ENCODE data around the gene NIPBL. TPM values are rescaled to one million over a fixed set of nuclear protein-coding genes. Genes with fewer than 3 reads are reported as not detected.
"Not testable (repeated sequence)": the region's sequence is repeated elsewhere in the genome, so short reads cannot be mapped to it uniquely, and the experiment has no call there.

The NIPBL gene
- total RNA-seq, 2 donors from 2014 or later, result 49.7 to 53.2 TPM

DNA sequence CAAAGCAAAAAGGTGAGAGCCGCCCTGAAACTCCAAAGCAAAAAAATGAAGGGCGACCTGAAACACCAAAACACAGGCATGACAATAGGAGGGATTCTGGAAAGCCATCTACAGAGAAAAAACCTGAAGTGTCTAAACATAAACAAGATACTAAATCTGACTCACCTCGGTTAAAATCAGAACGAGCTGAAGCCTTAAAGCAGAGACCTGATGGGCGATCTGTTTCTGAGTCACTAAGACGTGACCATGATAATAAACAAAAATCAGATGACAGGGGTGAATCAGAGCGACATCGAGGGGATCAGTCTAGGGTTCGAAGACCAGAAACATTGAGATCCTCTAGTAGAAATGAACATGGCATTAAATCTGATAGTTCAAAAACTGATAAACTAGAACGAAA, 108.8 kb downstream of the NIPBL start:
- intact Hi-C loops (cut with DNase I, micrococcal nuclease), result no loop called here
- DNase-seq (no peak), ATAC-seq (no peak)

GRCh38 chr5:36988396-36988795, 111.8 kb downstream of the NIPBL start:
- DNase-seq, result no peak
- intact Hi-C loops (cut with DNase I, micrococcal nuclease), result no loop called here
- ATAC-seq, result no peak

GRCh38 chr5:36998578-36998977, 122.0 kb downstream of the NIPBL start:
- ATAC-seq (no peak), DNase-seq (no peak)
- intact Hi-C loops (cut with DNase I, micrococcal nuclease), result no loop called here

DNA sequence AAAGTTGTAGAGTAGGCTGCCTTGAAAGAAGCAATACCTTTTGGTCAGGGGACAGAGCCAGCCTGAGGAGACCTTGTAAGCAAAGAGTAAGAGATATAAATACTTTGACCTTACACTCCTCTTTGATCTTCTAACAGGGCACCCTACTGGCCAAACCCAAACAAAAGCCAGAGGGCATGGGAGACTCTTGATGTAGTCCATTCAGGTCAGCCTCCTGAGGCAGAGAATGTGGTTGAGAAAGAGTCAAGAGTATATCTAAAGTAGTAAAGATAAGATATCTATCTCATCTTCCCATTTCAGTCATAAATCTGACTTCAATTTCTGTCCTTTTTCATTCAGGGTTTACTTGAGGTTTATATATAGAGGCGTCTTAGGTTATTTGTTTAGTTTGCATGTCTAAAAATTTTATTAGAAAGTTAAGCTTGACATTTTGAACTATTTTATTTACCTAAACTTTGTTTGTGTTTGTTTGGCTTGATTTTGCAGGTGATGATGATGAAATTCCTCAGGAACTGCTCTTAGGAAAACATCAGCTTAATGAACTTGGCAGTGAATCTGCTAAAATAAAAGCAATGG, 125.7 kb downstream of the NIPBL start:
- DNase-seq (no peak), ATAC-seq (no peak)
- intact Hi-C loops (cut with DNase I, micrococcal nuclease), result loop anchor here in 1 of 2 donors (10.0 kb wide), 1 partner anchor 267 kb away; no protein-coding TSS in a partner anchor

- ATAC-seq (no peak), DNase-seq (no peak)
- intact Hi-C loops (cut with DNase I, micrococcal nuclease), result loop anchor here in 1 of 2 donors (10.0 kb wide), 1 partner anchor 270 kb away; no protein-coding TSS in a partner anchor
These were observed 128.7 kb downstream of the NIPBL start for GRCh38 chr5:37005252-37005651.

DNA sequence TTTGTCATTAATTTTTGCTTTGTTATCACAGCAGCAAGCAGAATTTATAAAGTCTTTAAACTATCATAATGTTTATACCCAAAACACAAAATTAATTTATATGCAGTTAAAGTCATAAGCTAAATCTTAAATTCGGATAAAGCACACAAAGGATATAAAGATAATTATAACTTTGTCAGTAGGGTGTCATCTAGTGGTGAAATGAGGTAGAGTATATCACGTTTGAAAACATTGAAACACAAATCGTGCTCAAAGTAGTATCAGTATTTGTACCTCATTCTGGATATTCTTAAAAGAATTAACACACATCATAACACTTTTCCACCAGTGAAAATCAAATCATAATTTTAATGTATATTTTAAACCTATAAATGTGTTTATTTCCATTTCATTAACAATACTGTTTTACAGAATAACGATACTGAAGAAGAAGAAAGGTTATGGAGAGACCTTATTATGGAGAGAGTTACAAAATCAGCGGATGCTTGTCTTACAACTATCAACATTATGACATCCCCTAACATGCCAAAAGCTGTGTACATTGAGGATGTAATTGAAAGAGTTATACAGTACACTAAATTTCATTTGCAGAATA, 129.5 kb downstream of the NIPBL start:
- intact Hi-C loops (cut with DNase I, micrococcal nuclease), result loop anchor here in 1 of 2 donors (10.0 kb wide), 1 partner anchor 271 kb away; no protein-coding TSS in a partner anchor
- no peak for ATAC-seq
- no peak for DNase-seq

DNA sequence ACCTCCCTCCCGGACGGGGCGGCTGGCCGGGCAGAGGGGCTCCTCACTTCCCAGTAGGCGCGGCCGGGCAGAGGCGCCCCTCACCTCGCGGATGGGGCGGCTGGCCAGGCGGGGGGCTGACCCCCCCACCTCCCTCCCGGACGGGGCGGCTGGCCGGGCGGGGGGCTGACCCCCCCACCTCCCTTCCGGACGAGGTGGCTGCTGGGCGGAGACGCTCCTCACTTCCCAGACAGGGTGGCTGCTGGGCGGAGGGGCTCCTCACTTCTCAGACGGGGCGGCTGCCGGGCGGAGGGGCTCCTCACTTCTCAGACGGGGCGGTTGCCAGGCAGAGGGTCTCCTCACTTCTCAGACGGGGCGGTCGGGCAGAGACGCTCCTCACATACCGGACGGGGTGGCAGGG, 136.6 kb downstream of the NIPBL start:
- ATAC-seq; intact Hi-C loops (cut with DNase I, micrococcal nuclease); DNase-seq: not testable (repeated sequence)

- intact Hi-C loops (cut with DNase I, micrococcal nuclease), result no loop called here
- no peak for DNase-seq
These were observed 137.8 kb downstream of the NIPBL start for GRCh38 chr5:37014321-37014720.

GRCh38 chr5:37015795-37016666, 139.5 kb downstream of the NIPBL start:
- DNase-seq (no peak), ATAC-seq (no peak)
- intact Hi-C loops (cut with DNase I, micrococcal nuclease), result no loop called here

More at GRCh38 chr5:37014321-37014720, 137.8 kb downstream of the NIPBL start:
- ATAC-seq, result no peak

DNA sequence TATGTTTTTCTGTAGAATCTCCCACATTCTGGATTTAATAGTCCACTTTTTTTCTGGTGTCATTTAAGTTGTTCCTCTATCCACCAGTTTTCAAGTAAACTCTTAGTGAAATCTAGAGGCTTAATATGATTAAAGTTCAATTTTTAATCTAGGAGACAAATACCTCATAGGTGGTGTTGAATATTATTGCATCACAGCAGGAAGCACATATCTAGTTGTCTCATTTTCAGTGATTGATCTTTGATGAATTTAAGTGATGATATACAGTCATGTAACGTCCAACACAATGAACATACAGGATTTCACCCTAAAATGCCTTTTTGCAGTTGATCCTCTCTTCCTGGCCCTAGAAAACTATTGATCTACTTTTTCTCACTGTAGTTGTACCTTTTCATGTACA, 152.3 kb downstream of the NIPBL start:
- ATAC-seq, result no peak
- intact Hi-C loops (cut with DNase I, micrococcal nuclease), result no loop called here
- DNase-seq, result no peak

GRCh38 chr5:37029436-37029835, 152.9 kb downstream of the NIPBL start:
- ATAC-seq, result no peak
- DNase-seq, result no peak
- intact Hi-C loops (cut with DNase I, micrococcal nuclease), result no loop called here

DNA sequence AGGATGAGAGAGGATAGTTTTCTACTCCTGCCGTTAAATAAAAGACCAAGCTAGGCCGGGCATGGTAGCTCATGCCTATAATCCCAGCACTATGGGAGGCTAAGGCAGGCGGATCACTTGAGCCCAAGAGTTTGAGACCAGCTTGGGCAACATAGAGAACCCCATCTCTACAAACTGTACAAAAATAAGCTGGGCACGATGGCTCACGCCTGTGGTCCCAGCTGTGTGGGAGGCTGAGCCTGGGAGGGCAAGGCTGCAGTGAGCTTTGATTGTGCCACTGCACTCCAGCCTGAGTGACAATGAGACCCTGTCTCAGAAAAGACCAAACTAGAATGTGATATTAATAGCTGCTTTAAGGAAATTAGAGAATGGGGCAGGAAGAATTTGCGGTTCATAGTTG, 158.4 kb downstream of the NIPBL start:
- intact Hi-C loops (cut with DNase I, micrococcal nuclease), result no loop called here
- ATAC-seq (no peak), DNase-seq (no peak)

DNA sequence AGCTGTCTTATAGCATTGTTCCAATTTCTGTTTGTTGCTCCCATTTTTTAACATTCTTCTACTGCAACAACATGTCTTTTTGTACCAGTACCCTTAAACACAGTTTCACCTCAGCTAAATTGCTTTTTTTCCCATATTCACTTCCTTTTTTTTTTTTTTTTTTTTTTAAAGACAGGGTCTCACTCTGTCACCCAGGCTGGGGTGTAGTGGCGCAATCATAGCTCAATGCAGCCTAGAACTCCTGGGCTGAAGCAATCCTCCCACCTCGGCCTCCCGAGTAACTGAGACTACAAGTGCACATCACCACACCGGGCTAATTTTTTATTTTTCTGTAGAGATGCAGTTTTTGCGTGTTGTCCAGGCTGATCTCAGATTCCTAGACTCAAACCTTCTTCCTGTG, 161.3 kb downstream of the NIPBL start:
- intact Hi-C loops (cut with DNase I, micrococcal nuclease), result no loop called here
- DNase-seq (no peak), ATAC-seq (no peak)

GRCh38 chr5:37039824-37040223, 163.3 kb downstream of the NIPBL start:
- no peak for ATAC-seq
- intact Hi-C loops (cut with DNase I, micrococcal nuclease), result no loop called here
- DNase-seq, result no peak

- peak; percentile 75 for ATAC-seq
- intact Hi-C loops (cut with DNase I, micrococcal nuclease), result no loop called here
- DNase-seq, result no peak
These were observed 167.1 kb downstream of the NIPBL start for GRCh38 chr5:37043693-37044092.

- ATAC-seq, result no peak
- DNase-seq, result no peak
- intact Hi-C loops (cut with DNase I, micrococcal nuclease), result no loop called here
These were observed 167.6 kb downstream of the NIPBL start for GRCh38 chr5:37044120-37044519.

- intact Hi-C loops (cut with DNase I, micrococcal nuclease), result no loop called here
- DNase-seq (no peak), ATAC-seq (no peak)
These were observed 169.1 kb downstream of the NIPBL start for GRCh38 chr5:37045703-37046102.

DNA sequence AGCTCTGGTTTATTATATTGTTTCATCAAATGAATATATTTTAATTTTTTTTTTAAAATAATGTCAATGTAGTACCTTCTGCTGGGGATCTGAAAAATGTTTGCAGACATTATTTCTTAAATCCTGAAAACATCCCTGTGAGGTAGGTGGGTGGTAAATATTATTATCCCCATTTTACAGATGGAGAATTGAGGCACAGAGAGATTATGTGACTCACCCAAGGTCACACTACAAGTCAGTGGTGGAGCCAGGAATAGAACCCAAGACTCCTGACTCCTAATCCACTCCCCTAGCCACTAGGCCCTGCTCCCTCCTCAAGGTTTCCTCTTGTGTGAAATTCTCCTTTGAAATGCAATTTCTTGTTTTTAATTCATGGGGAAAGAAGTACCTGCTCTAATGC, 171.4 kb downstream of the NIPBL start:
- DNase-seq (no peak), ATAC-seq (no peak)
- intact Hi-C loops (cut with DNase I, micrococcal nuclease), result no loop called here

DNA sequence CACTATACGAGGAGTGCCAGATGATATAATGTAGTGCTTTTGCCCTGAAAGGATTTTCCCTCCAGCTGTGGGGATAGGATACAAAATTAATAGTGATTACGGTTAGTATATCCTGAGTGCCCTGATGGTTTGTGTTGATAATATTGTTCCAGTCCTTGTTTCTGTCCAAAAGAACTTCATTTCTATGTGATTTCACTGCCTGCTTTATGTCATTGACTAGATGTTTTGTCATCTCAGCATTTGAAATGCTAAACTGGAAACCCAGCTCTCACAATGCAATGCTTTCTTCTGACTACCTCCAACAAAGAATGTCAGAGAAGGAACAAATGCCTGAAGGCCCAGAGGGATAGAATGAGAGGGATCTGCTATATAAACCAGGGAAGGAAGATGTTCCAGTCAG, 177.8 kb downstream of the NIPBL start:
- DNase-seq (no peak), ATAC-seq (no peak)
- intact Hi-C loops (cut with DNase I, micrococcal nuclease), result no loop called here

- ATAC-seq (peak; percentile 36), DNase-seq (no peak)
- intact Hi-C loops (cut with DNase I, micrococcal nuclease), result no loop called here
These were observed 178.9 kb downstream of the NIPBL start for GRCh38 chr5:37055383-37055990.
